ENCODE measurements around the gene CYB561A3. TPM values are rescaled to one million over a fixed set of nuclear protein-coding genes. Genes with fewer than 3 reads are reported as not detected.

CYB561A3 gene
- total RNA-seq, 1 donor, result 62.5 TPM

DNA sequence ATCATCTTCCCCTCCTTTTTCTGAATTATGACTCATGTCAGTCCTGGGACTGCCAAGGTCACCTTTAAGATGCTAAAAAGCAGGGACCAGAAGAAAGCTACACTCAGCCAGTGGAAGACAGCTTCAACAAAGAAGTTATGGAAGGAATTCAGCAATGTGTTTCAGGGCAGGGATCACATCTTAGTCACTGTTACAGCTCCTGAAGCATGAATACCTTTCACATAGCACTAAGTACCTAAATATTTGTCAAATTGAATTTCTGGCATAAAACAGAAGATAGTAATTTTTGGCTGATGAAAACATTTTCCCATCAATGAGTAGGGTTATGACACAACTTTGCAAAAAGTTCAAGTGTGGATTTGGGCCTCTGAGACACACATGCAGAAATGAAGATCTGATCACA is 34.0 kb downstream of the CYB561A3 start:
- no peak overlapping the region for H3K4me3 ChIP-seq (ENCODE audit: low read depth, low read length)
- DNase-seq (ENCODE audit: low read depth), result peak; percentile 79
- TF ChIP-seq, protein P1, sequence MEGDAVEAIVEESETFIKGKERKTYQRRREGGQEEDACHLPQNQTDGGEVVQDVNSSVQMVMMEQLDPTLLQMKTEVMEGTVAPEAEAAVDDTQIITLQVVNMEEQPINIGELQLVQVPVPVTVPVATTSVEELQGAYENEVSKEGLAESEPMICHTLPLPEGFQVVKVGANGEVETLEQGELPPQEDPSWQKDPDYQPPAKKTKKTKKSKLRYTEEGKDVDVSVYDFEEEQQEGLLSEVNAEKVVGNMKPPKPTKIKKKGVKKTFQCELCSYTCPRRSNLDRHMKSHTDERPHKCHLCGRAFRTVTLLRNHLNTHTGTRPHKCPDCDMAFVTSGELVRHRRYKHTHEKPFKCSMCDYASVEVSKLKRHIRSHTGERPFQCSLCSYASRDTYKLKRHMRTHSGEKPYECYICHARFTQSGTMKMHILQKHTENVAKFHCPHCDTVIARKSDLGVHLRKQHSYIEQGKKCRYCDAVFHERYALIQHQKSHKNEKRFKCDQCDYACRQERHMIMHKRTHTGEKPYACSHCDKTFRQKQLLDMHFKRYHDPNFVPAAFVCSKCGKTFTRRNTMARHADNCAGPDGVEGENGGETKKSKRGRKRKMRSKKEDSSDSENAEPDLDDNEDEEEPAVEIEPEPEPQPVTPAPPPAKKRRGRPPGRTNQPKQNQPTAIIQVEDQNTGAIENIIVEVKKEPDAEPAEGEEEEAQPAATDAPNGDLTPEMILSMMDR (IDR thresholded peaks at IDR 0.05; ENCODE audit: insufficient read depth, low read length), result no peak

DNA sequence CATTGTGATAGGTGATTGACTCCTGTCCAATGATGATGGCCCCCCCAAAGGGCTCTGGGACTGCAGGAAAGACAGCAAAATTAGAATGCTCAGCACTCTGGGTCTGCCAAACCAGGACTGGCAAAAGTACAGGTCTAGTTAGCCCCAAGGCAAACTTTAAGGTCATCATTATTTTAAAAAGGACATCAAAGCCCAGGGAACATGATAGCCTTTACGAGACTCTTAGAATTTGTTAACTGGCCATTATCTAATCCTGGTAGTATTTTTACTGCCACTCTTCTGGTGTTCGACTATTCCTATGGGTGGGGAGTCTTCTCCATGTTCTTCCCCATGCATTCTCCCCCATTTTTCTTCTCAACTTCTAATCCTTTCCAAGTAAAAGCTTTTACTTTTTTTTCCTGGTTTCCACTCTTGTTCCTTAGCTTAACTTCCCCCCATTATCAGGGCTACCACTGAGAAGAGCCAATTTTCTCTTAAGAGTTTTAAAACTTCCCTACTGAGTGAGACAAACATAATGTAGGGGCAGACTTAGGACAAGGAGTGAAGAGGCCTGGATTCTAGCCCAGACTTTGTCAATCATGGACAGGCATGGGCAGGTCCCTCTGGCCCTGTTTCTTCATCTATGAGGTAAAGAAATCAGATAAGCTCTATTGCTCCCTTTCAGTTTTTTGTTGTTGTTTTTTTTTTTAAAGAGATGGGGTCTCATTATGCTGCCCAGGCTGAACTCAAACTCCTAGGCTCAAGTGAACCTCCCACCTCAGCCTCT is 35.9 kb downstream of the CYB561A3 start:
- DNase-seq (ENCODE audit: low read depth), result peak; percentile 75
- TF ChIP-seq, protein P1 (IDR thresholded peaks at IDR 0.05; ENCODE audit: insufficient read depth, low read length), result no peak
- no peak overlapping the region for H3K4me3 ChIP-seq (ENCODE audit: low read depth, low read length)

DNA sequence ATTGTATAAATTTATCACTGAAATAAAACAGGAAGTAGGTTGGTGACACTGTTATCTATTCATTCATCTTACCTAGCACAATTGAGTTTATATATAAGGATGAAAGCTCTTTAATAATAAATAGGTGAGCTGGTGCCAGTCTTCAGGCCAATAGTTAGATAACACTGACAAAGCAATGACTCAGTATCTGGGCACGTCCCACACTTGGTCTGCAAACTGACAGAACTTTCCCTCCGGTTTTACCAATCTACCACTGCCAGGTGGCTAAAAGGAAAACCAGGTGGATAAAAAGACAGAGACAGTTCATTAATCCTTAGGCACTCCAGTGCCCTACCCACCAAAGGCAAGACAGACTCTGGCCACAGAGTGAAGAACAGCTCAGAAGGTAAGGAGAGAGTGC is 46.4 kb downstream of the CYB561A3 start:
- no peak for DNase-seq (ENCODE audit: low read depth)
- no peak overlapping the region for H3K4me3 ChIP-seq (ENCODE audit: low read depth, low read length)
- TF ChIP-seq, protein P1 (IDR thresholded peaks at IDR 0.05; ENCODE audit: insufficient read depth, low read length), result no peak

DNA sequence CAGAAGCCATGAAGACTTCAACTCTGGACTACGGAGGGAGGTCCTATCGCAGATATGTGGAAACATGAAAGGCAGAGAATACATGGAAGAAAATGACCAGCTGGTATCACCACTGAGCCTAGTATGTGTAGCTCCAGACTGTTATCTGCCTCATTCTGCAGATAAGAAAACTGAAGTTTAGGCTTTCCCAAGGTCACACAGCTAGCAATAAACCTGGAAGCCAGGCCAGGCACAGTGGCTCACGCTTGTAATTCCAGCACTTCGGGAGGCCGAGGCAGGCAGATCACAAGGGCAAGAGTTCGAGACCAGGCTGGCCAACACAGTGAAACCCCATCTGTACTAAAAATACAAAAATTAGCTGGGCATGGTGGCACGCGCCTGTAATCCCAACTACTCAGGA is 50.9 kb downstream of the CYB561A3 start:
- TF ChIP-seq, protein P1 (IDR thresholded peaks at IDR 0.05; ENCODE audit: insufficient read depth, low read length), result no peak
- no peak for DNase-seq (ENCODE audit: low read depth)
- no peak overlapping the region for H3K4me3 ChIP-seq (ENCODE audit: low read depth, low read length)

DNA sequence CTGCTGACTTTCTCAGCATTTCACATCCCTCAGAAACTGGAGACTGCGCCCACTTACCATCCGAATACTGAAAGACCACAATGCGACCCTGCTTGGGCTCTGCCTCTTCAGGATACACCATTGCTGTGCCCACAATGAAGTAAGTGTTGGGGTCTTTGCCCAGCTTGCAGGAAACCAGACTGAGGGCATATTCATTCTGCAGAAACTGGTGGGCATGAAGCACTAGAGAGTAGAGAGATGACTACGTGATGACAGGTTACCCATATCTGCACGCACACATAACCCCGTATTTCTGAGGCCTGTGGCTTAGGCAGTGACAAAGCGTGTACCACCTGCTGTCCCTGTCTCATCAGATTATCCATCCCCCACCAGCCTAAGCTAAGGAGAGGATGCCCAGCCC is 51.9 kb downstream of the CYB561A3 start:
- H3K4me3 ChIP-seq (ENCODE audit: low read depth, low read length), result no peak overlapping the region
- DNase-seq (ENCODE audit: low read depth), result no peak
- TF ChIP-seq, protein P1 (IDR thresholded peaks at IDR 0.05; ENCODE audit: insufficient read depth, low read length), result no peak

DNA sequence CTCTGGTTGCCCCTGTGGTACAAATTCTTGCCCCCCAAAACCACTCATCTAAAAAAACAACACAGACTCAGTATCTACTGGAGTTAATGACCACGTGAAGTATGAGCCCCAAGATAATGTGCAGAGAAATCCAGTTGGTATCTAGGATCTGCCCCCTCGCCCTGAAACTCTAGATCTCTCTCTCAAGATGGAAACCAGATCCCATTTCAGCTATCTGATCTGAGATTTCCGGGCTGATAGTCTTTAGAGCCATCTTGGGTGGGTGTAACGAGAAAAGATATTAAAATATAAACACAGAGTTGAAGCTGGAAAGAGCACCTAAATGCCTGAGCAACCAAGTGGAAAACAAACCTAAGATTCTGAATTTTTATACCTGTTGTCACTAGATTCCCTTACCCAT is 52.5 kb downstream of the CYB561A3 start:
- H3K4me3 ChIP-seq (ENCODE audit: low read depth, low read length), result no peak overlapping the region
- DNase-seq (ENCODE audit: low read depth), result no peak
- TF ChIP-seq, protein P1 (IDR thresholded peaks at IDR 0.05; ENCODE audit: insufficient read depth, low read length), result no peak

DNA sequence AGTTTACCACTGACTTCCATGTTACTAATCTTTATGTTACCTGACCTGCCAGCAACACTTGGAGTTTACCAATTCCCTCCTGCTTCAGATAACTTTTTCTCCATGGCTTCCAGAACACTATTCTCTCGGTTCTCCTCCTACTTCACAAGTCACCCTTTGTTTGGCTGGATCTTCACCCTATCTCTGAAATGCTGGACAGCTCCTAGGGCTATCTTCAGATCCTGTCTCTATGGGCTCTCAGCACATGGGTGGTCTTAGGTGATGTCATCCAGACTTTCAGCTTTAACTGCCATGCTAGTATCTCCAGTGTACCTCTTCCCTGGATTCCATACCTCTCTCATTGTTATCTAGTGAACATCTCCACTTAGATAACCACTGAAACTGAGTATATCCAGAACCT is 54.3 kb downstream of the CYB561A3 start:
- TF ChIP-seq, protein P1 (IDR thresholded peaks at IDR 0.05; ENCODE audit: insufficient read depth, low read length), result no peak
- no peak overlapping the region for H3K4me3 ChIP-seq (ENCODE audit: low read depth, low read length)
- no peak for DNase-seq (ENCODE audit: low read depth)

All from fibroblast of the aortic adventitia (primary cell).